ENCODE results near the gene PEX14.
"Not testable (repeated sequence)": the region's sequence is repeated elsewhere in the genome, so short reads cannot be mapped to it uniquely, and the experiment has no call there.

The PEX14 gene, protein sequence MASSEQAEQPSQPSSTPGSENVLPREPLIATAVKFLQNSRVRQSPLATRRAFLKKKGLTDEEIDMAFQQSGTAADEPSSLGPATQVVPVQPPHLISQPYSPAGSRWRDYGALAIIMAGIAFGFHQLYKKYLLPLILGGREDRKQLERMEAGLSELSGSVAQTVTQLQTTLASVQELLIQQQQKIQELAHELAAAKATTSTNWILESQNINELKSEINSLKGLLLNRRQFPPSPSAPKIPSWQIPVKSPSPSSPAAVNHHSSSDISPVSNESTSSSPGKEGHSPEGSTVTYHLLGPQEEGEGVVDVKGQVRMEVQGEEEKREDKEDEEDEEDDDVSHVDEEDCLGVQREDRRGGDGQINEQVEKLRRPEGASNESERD

DNA sequence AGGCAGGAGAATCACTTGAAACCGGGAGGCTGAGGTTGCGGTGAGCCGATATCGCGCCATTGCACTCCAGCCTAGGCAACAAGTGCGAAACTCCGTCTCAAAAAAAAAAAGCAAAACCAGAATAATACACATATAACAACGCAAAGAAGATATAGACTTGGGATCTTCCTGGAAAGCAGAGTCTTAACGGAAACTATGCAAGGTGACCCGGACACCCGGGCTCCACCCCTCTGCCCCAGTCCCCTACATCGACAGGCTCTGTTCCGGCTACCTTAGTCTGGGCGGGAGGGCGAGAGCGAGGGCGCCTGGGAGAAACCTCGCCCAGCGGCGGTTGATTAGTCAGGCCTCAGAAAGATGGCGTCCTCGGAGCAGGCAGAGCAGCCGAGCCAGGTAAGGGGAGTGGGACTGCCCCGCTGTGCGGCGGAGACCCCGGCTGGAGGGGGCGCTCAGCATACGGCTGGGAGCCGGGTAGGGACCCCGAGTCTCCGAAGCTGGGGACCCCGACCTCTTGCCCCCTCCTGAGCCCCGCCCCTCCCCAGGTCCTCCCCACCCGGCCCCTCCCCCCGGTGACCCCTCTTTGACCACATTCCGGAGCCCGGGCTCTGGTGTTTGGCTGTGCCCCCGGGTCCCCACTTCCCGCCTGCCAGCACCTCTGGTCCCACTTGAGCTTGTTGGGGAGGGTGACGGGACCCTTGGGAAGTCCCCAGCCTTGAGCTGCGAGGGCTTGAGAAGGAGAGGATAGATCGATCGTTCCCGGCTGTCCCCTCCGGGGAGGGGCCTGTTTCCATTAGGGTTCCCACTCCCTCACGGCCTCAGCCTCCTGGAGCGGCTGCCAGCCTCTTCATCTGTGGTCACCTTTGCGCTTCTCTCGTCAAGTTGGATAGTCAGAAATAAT lies at the start of gene PEX14:
Gene PEX14, plus strand, starts transcription at position 338 of the 895 bp plus-strand sequence. Its CDS starts 17 bp downstream, at position 355.
- peak; percentile 90 for DNase-seq

DNA sequence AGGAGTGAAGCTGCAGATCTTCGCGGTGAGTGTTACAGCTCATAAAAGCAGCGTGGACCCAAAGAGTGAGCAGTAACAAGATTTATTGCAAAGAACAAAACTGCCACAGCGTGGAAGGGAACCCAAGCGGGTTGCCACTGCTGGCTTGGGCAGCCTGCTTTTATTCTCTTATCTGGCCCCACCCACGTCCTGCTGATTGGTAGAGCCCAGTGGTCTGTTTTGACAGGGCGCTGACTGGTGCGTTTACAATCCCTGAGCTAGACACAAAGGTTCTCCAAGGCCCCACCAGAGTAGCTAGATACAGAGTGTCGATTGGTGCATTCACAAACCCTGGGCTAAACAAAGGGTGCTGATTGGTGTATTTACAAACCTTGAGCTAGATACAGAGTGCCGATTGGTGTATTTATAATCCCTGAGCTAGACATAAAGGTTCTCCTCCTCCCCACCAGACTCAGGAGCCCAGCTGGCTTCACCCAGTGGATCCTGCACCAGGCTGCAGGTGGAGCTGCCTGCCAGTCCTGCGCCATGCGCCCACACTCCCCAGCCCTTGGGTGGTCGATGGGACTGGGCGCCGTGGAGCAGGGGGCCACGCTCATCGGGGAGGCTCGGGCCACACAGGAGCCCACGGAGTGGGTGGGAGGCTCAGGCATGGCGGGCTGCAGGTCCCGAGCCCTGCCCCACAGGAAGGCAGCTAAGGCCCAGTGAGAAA lies 48.8 kb upstream of the PEX14 start:
- not testable (repeated sequence) for DNase-seq

DNA sequence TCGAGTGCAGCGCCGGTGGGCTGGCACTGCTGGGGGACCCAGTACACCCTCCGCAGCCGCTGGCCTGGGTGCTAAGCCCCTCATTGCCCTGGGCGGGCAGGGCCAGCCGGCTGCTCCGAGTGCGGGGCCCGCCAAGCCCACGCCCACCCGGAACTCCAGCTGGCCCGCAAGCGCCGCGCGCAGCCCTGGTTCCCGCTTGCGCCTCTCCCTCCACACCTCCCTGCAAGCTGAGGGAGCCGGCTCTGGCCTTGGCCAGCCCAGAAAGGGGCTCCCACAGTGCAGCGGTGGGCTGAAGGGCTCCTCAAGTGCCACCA lies 48.3 kb upstream of the PEX14 start:
- not testable (repeated sequence) for DNase-seq

DNA sequence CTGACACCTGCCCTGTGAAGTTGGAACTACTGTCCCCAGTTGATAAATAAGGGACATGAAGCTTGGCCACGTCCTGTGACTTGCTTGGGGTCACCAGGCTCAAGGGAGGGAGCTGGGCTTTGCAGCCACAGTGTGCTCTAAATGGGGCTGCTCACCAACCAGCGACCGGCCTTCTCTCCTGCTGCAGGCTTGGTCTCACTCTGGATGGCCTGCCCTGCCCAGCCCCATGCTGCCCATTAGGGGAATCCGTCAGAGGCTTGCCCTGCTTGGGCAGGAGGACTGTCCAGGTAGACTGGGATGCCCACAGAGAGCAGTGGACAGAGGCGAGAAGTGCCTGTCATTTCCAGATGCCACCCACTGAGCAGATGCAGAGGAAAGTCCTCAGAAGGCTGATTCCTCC lies 45.8 kb upstream of the PEX14 start:
- DNase-seq = no peak

DNA sequence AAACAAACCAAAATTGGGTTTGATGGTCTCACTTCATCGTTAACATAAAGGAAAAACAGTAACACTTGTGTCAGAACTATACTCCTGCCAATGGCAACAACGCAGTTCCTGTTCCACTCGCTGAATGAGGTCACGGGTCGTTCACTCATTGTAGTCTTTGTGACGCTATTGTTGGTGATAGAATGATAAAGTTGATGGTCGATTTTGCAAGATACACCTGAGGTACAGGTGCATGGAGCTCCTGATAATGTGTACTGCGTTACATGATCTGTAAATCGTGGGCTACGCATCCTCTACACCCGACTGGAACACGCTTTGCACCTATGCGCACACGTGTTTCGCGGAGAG lies 44.9 kb upstream of the PEX14 start:
- DNase-seq = no peak

DNA sequence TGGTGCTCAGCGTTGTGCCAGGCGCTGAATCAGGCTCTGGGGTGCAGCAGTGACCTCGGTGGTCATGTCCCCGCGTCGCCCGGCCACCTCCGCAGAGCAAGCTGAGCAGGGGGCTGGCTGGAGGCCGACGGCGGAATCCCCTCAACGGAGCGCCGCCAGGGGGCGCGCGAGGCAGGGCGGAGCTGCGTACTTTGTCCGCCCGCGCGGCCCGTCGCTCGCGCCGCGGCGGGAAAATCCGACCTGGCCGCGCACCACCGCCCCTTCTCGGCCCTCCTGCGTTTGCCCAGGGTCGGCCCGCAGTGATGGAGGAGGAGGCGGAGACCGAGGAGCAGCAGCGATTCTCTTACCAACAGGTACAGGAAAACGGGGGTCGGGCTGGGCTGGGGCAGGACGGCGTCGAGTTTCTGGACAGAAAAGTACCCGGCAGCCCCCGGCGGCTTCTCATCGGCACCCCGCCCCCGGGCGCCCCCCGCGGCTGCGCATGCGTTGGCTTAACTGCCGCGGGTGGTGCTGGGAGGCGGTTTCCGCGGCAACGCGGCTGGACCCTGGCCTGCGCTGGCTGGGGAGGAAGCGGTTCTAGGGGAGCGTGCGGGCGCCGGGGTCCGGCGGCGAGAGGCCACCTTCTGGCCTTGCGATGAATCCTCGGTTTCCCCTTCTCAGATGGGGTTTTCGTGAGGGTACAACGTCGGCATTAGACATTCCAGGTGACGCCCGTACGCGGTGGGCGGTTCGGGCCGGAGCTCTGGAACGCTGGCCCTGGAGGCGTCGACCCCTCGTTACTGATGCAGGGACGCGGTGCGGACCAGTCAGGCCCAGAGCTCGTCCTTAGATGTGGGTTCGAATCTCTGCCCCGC lies 44.3 kb upstream of the PEX14 start, which contains the start of gene CENPS:
Gene CENPS, plus strand, starts transcription at position 218 of the 854 bp plus-strand sequence. Its CDS starts 85 bp downstream, at position 303.
- DNase-seq = peak; percentile 94

DNA sequence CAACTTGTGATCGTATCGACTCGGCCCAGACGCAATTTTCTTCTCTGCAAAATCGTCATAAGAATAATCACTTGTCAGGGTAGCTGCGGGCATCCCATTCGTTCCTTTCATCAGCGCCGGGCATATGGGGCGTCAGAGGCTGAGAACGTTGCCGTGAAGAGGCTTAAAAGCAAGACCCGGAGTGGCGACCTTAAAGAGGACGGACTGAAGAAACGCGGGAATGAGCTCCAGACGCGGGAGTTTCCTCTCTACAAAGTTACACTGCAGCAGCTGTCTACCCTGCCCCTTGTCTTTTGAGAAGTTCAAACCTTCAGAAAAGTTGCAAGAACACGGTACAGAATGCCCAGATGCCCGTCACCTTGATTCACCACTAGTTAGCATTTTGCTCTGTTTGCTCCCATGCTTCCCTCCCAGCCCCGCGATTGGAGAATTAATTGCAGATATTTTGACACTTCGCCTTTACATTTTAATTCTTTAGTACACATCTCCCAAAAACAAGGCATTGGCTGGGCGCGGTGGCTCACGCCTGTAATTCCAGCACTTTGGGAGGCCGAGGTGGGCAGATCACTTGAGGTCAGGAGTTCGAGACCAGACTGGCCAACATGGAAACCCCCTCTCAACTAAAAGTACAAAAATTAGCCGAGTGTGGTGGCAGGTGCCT lies 43.5 kb upstream of the PEX14 start:
- no peak for DNase-seq

DNA sequence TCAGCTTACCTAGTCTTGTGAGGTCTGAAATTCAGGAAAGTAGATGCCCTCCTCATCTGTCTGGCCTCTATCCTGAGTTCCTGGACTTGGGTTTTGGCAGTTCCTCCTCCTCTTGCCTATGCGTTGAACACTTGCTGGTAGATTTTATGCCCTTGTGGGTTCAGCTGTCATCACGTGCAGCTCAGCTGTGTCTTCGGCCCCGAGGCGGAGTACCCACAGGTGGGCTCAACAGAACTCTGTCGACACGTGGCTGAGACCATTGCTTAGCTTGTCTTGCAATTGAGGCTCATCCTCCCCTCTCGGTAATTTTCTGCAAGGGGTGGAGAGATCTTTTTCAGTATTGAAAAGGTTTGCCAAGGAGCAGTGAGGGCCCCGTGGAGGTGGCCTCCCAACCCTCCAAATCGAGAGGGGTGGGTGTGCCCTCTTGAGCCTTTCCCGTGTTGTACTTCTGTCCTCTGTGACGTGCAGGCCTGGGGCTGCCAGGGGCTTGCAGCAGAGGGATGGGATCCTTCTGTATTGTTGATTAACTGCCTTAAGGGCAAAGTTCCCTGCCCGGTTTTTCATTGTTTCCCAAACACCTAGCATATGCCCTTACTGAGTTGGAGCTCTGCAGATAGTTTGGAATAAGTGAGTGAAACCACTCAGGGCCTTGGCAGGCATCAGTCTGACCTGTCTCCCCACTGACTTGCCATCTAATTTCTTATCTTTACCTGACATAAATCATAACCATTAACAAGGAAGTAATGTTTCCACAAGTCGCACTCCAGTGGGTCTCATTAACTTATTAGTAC lies 41.6 kb upstream of the PEX14 start:
- no peak for DNase-seq

DNA sequence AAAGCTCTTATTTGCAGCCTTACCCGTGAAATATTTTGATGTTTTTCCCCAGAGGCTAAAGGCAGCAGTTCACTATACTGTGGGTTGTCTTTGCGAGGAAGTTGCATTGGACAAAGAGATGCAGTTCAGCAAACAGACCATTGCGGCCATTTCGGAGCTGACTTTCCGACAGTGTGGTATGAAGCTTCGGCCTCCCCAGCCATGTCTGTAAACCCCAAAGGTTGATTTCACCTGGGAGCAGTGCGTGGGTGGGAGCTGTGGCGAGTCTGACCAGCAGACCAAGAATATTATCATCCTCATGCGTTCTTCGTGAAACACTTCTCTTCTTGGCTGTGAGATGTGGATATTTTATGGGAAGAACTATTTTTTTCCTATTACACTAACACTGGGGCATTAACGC lies 41.0 kb upstream of the PEX14 start:
- no peak for DNase-seq

DNA sequence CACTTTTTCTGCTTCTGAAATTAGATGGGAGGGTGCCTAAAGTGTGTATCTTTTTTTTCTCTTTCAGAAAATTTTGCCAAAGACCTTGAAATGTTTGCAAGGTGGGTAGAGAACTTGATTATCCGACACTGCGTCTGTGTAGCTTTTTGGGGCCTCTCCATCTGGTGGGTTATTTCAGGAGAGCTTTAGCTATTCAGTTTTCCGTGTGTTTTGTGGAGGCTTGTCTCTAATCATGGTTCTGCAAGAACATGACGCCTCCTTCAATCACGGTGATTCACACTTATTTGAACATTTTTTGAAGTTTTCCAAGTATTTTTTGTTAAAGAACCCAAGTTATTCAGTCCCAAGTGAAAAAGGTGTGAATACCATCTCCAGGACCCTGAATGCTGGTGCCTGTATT lies 40.2 kb upstream of the PEX14 start:
- no peak for DNase-seq

DNA sequence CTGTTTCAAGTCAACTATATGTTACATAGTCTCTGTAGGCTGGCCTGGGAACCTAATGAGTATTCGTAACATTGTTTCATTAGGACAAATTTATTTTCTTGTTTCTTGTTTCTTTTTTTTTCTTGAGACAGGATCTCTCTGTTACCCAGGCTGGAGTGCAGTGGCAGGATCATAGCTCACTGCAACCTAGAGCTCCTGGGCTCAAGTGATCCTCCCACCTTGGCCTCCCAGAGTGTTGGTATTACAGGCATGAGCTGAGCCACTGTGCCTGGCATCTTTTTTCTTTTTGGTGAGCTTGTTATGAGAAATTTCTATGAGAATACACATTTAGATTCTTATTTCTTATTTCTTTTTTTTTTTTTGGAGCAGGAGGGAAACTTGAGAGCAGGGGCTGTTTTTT lies 37.7 kb upstream of the PEX14 start:
- DNase-seq = no peak

DNA sequence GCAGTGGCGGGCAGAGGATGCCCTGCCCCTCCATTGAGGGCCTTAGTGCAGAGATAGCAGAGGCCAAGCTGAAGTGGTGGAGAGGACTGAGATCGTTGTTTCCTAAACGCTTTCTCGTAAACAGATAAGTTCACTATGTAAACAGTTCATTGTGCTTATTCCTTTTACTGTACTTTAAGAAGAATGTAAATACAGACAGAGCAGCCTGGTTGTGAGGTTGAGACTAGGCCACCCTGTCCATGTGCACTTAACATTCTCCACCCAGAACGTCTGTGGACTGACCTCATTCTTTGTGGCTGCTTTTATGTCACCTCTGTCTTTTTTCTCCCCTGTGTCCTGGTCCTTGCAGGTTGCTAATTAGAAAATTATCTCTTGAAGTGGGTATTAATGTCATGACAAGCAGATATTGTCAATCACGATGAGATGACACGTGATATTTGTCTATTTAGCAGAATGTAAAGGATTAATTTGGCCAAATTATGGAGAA lies 36.0 kb upstream of the PEX14 start:
- DNase-seq = no peak

DNA sequence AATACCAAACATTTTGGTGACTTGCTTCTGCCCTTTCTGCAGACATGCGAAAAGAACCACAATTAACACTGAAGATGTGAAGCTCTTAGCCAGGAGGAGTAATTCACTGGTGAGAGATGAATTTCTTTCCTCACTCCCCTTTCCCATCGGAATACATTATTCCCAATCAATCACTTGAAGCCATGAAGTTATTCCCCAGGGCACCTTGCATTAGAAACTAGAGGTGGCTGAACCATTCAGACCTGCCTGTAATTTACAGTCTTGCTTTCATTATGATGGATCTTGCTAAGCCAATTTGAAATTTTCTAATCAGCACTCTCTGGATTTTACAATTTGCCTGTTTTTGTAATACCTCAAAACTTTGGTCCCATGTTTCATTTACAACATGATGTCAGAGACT lies 34.4 kb upstream of the PEX14 start:
- no peak for DNase-seq

DNA sequence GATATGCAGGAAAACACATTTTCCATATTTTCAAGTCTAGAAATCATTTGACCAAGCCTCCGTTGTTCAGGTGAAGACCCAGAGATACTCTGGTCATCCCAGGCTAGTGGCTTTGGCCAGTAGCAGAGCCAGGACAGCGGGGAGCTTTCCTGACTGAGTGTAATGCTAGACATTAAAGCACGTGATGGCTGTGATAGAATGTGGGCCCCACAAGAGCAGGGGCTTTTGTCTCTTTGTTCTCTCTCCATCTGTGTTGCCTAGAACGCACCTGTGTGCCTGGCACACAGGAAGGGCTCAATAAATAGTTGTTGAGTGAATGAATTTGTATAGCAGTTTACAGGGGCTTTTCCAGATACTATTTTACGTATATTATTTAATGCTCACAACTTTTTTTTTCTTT lies 34.0 kb upstream of the PEX14 start:
- no peak for DNase-seq

DNA sequence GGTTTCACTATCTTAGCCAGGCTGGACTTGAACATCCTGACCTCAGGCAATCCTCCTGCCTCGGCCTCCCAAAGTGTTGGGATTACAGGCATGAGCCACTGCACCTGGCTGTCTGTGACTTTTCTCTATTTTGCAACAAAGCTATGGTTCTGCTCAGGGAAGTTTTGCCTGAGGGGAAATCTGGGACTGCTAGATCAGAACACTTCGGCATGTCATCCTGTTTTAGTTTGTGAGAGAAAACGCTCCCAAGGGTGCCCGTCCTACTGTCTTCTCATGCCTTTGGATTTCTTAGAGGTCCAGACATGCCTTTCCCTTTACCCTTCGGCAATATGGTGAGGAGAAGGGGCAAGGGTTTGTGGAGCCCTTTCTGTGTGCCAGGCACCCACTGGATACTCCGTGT lies 30.5 kb upstream of the PEX14 start:
- DNase-seq = no peak

DNA sequence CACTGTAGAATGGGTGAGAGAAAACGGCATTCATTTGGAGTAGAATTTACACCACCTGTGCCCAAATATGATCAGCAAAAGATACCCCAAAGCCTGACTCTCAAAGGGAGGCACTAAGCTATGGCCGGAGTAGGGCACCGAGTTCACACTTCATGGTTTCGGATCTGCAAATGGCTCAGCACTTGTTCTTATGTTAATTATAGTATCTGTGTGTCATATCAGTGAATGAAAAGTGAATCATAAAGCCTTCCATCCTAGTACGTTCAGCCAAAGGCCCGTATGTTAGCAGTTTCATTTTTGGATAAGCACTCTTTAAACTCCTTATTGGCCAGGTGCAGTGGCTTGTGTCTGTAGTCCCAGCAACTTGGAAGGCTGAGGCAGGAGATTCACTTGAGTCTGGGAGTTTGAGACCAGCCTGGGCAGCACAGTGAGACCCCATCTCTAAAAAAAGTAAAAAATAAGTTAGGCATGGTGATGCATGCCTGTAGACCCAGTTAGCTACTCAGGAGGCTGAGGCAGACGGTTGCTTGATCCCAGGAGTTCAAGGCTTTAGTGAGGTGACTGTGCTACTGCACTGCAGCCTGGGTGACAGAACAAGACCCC lies 29.9 kb upstream of the PEX14 start:
- DNase-seq = no peak

DNA sequence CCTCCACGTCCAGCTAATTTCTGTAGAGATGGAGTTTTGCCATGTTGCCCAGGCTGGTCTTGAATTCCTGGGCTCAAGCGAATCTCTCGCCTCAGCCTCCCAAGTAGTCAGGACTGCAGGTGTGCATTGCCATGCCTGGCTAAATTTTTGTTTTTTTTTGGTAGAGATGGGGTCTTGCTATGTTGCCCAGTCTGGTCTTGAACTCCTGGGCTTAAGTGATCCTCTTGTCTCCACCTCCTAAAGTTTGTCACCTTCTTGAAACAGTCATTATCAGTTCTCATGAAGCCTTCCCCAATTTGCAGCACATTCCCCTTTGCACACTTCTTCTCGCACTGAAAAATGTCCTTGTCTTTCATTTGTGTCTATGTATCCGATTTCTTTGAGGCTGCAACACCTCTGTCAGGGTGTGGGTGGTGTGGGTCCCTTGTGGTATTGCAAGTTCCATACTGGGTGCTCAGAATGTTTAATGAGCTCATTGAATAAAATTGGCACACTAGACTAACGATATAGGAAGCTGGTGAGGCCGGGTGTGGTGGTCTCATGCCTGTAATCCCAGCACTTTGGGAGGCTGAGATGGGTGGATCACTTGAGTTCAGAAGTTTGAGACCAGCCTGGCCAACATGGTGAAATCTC lies 27.8 kb upstream of the PEX14 start:
- DNase-seq = no peak

DNA sequence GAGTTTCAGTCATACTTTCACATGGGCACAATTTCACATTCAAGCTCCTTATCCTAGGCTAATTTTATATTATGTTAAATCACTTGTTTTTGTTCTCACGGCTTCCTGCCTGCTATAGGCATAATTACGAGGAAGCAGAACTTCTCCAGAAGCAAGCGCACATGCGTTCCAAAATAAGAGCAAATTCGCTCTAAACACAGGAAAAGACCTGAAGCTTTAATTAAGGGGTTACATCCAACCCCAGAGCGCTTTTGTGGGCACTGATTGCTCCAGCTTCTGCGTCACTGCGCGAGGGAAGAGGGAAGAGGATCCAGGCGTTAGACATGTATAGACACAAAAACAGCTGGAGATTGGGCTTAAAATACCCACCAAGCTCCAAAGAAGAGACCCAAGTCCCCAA lies 25.0 kb upstream of the PEX14 start, which contains the start of gene CORT:
Gene CORT, plus strand, starts transcription at position 281 of the 400 bp plus-strand sequence. CDS start 193 bp downstream, outside the sequence.
- DNase-seq = no peak

DNA sequence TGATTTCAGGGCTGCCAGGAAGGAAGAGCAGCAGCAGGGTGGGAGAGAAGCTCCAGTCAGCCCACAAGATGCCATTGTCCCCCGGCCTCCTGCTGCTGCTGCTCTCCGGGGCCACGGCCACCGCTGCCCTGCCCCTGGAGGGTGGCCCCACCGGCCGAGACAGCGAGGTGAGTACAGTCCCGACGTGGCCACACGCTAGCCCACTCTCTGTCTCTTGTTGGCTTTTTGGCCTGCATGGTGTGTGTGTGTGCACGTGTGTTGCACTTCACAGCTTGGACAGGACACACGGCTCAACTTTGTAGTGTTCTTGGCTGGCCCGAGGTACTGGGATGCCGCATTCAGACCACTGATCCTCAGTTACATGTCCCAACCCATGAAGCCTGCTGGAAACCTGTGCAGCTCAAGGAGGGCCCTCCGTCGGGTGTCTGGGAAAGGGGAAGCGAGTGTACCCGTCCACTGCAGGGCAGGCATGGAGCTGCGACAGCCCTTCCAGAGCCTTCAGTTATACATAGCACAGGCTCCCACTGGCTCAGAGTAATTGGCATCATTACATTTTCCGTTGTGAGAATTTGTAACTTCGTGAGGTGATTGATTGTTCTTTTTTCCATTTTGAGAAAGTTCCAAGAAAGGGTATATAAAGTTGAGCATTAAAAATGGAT lies 24.5 kb upstream of the PEX14 start:
- peak; percentile 53 for DNase-seq

Measured in right forelimb (tissue), 1 donor.